NCI-H226 (cell line): ENCODE measurements around the gene NIT1.

Experiments used
- DNase-seq: peaks from one replicate; pipeline ENCODE4 v3.0.0-alpha.2; 2015

The NIT1 gene

DNA sequence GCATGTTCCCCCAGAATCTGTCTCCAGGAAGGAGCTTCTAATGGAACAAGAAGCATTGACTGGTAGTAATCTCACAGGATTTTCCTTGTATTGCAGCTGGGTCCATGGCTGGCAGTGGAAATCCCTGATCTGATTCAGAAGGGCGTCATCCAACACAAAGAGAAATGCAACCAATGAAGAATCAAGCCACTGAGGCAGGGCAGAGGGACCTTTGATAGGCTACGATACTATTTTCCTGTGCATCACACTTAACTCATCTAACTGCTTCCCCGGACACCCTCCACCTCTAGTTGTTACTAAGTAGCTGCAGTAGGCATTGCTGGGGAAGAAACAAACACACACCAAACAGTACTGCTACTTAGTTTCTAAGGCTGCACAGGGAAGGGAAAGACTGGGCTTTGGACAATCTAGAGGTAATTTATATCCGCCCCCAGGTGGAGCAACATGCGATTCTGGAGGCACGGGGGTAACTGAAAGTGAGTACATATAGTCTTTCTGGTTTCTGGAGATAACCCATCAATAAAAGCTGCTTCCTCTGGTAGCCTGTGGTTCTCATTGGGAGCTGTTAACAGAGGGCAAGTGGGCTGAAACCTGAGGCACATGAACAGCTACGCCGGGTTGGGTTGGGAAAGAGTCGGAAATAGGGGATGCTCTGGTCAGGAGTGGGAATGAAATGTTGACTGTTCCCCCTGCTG, 40.6 kb downstream of the NIT1 start:
- DNase-seq, result no peak

GRCh38 chr1:161159087-161159912, 41.4 kb downstream of the NIT1 start, which contains the start of gene USP21:
Gene USP21, plus strand, starts transcription at chr1:161159500. Its CDS starts 1,141 bp downstream, at chr1:161160641.
- DNase-seq, result peak; percentile 75

DNA sequence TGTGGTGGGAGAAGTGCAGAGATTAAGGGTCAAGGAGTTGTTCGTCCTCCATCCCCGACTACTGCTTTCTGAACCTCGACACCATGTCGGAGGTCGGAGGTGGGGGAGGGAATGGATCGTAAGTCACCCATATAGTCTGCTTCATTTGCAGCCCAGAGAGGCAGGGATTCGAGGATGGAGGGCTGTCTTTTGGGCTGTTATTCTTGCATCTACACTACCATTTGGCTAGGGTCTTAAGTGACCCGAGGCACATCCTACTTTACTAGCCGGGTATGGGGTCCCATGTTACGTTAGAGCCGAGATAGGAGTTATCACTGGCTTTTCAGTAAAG, 42.0 kb downstream of the NIT1 start:
- DNase-seq, result no peak

- DNase-seq, result no peak
Observed at GRCh38 chr1:161160671-161161145, 42.8 kb downstream of the NIT1 start.

- no peak for DNase-seq
Observed at GRCh38 chr1:161161652-161162051, 43.7 kb downstream of the NIT1 start.

GRCh38 chr1:161162052-161162451, 44.1 kb downstream of the NIT1 start:
- DNase-seq, result no peak

DNA sequence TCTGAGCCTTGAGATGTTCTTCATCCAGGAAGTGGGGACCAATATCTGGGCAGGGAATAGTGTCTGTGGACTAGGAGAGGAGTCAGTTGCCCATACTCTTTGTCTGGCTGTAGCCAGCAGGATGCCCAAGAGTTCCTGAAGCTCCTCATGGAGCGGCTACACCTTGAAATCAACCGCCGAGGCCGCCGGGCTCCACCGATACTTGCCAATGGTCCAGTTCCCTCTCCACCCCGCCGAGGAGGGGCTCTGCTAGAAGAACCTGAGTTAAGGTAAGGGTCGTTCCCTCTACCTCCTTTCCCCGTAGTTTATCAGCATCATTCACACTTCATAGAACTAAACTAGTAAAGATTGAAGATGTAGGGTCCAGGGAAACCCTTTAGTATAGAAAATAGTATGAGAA, 44.9 kb downstream of the NIT1 start:
- DNase-seq, result no peak

GRCh38 chr1:161163793-161164192, 45.9 kb downstream of the NIT1 start:
- no peak for DNase-seq

DNA sequence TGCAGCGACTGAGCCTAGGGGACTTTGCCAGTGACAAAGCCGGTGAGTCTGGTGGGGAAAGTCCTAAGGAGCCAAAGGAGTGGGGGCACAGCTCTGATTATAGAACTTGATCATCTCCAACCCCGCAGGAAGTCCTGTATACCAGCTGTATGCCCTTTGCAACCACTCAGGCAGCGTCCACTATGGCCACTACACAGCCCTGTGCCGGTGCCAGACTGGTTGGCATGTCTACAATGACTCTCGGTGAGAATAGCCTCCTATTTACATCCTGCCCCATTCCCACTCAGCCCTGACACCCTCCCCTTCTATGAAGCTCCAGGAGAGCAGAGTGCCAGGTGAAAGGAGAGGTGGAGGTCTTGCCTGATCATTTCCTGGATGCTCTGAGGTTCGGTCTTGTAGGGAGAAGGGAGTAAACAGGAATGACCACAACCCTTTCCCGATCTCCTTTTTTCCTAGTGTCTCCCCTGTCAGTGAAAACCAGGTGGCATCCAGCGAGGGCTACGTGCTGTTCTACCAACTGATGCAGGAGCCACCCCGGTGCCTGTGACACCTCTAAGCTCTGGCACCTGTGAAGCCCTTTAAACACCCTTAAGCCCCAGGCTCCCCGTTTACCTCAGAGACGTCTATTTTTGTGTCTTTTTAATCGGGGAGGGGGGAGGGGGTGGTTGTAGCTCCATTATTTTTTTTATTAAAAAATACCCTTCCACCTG, 47.2 kb downstream of the NIT1 start:
- no peak for DNase-seq

- DNase-seq, result peak; percentile 100
Observed at GRCh38 chr1:161165742-161166668, 48.1 kb downstream of the NIT1 start, which contains the start of gene PPOX. Gene PPOX, plus strand, starts transcription at chr1:161166426. Its CDS starts 422 bp downstream, at chr1:161166848.

- DNase-seq, result no peak
Observed at GRCh38 chr1:161166669-161167548, 49.0 kb downstream of the NIT1 start.

DNA sequence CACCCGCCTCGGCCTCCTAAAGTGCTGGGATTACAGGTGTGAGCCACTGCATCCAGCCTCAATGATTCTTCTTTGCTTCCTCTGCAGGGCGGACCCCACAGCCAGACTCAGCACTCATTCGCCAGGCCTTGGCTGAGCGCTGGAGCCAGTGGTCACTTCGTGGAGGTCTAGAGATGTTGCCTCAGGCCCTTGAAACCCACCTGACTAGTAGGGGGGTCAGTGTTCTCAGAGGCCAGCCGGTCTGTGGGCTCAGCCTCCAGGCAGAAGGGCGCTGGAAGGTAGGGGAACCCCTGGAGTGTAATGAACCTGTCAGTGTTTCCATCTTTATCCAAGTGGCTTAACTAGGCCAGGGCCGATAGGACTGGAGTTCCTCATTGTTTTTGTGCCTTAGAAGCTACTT, 51.0 kb downstream of the NIT1 start:
- DNase-seq, result no peak
